ENCODE measurements around the gene PDE9A. TPM values are rescaled to one million over a fixed set of nuclear protein-coding genes. Genes with fewer than 3 reads are reported as not detected.

PDE9A gene
- total RNA-seq, 1 donor from 2014 or later, result 31.4 TPM

DNA sequence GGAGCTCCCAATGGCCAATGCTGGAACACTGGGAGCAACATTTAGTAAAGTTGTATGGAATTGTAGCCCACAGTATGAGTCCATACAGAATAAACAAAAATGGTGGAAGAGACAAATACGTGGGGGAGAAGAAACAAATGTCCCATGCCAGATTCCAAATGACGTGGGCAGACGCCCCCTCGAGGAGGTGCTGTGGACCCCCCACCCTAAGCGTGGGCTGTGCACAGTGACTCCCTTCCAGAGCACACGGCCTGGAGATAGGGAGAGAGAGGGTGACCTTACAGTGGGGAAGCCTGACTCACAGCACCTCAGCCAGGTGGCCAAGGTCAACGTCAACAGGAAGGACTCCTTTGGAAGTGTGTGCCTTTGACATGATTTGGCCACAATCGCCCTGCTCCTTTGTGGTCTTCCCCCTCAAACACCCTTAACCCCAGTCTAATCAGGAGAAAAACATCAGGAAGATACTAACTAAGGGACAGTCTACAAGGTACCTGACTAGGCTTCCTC, 13.7 kb upstream of the PDE9A start:
- no peak overlapping the region for H3K4me3 Mint-ChIP-seq
- no peaks in the 10 kb centered on the region for H3K9me3 Mint-ChIP-seq
- H3K27me3 Mint-ChIP-seq (ENCODE audit: low read depth), result no peaks in the 10 kb centered on the region
- no peaks in the 10 kb centered on the region for H3K36me3 Mint-ChIP-seq (ENCODE audit: low read depth)
- DNase-seq (ENCODE audit: low read depth, low spot score), result no peak
- H3K4me1 Mint-ChIP-seq, result peaks cover 36% of the 10 kb centered on the region
- H3K27ac Mint-ChIP-seq (ENCODE audit: unreplicated experiment), result no peak overlapping the region
- TF ChIP-seq, protein P1, sequence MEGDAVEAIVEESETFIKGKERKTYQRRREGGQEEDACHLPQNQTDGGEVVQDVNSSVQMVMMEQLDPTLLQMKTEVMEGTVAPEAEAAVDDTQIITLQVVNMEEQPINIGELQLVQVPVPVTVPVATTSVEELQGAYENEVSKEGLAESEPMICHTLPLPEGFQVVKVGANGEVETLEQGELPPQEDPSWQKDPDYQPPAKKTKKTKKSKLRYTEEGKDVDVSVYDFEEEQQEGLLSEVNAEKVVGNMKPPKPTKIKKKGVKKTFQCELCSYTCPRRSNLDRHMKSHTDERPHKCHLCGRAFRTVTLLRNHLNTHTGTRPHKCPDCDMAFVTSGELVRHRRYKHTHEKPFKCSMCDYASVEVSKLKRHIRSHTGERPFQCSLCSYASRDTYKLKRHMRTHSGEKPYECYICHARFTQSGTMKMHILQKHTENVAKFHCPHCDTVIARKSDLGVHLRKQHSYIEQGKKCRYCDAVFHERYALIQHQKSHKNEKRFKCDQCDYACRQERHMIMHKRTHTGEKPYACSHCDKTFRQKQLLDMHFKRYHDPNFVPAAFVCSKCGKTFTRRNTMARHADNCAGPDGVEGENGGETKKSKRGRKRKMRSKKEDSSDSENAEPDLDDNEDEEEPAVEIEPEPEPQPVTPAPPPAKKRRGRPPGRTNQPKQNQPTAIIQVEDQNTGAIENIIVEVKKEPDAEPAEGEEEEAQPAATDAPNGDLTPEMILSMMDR (conservative IDR thresholded peaks at IDR 0.05), result no peak

DNA sequence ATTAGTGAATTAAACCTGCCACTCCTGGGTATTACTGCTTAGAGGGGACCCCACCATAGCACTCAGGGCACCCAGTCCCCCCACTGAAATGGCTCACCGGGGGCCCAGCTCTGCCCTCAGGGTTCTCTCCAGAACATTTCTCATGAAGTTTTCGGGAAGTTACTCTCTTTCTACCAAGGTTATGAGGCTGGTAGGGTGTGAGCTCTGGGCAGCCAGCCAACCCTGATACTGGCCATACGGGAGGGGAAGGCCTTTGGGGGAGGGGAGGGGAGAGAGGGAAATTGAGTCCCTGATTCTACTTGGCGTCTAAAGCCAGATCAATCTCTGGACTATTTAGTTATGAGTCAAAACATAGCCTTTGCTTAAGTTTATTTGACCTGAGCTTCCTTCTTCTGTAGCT, 12.9 kb upstream of the PDE9A start:
- no peak for DNase-seq (ENCODE audit: low read depth, low spot score)
- Mint-ChIP-seq H3K9me3 (no peaks in the 10 kb centered on the region), H3K4me3 (no peak overlapping the region), H3K4me1 (peaks cover 39% of the 10 kb centered on the region), H3K36me3 (ENCODE audit: low read depth) (no peaks in the 10 kb centered on the region), H3K27ac (ENCODE audit: unreplicated experiment) (no peak overlapping the region), H3K27me3 (ENCODE audit: low read depth) (no peaks in the 10 kb centered on the region)
- TF ChIP-seq, protein P1 (conservative IDR thresholded peaks at IDR 0.05), result no peak

DNA sequence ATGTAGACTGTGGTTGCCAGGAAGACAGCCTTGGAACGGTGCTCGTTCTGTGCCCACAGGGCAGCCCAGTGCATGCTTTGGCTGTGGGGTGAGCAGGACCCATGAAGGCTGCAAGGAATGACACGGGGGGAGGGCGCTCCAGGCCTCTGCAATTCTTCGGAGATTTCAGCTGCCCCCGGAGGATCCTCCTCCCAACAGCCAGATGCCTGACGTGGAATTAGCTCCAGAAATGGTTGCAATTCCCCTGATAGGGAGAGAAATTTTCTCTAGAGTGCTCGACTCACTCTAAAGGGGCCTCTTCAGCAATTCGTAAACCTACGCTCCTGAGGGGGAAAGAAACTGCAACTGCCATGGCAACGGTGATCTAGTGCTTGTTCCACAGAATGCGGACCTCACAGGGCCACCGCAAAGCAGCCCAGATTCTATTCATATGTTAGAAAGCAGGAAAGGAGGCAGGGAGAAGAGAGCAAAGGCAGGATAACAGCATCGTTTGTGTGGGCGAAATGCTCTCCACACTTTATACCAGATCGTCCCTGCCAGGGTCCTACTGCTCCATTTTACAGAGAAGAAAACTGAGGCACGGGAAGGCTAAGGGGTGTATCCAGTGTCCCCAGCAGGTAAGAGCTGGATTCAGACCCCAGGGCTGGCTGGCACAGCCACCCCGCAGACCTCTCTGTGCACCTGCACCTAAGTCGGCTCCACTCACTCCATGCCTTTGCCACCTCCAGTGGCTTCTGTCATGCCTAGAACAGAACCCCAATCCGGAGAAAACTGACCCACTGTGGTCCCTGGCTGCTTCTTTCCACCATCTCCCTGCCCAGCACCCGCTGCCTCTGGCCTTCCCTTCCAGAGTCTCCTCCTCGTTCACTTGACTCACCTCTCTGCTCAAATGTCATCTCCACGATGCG, 11.9 kb upstream of the PDE9A start:
- no peaks in the 10 kb centered on the region for H3K9me3 Mint-ChIP-seq
- H3K27me3 Mint-ChIP-seq (ENCODE audit: low read depth), result no peaks in the 10 kb centered on the region
- H3K4me1 Mint-ChIP-seq, result peaks cover 42% of the 10 kb centered on the region
- TF ChIP-seq, protein P1 (conservative IDR thresholded peaks at IDR 0.05), result no peak
- no peak overlapping the region for H3K27ac Mint-ChIP-seq (ENCODE audit: unreplicated experiment)
- H3K4me3 Mint-ChIP-seq, result peak overlapping the region; percentile 11
- no peaks in the 10 kb centered on the region for H3K36me3 Mint-ChIP-seq (ENCODE audit: low read depth)
- DNase-seq (ENCODE audit: low read depth, low spot score), result no peak

DNA sequence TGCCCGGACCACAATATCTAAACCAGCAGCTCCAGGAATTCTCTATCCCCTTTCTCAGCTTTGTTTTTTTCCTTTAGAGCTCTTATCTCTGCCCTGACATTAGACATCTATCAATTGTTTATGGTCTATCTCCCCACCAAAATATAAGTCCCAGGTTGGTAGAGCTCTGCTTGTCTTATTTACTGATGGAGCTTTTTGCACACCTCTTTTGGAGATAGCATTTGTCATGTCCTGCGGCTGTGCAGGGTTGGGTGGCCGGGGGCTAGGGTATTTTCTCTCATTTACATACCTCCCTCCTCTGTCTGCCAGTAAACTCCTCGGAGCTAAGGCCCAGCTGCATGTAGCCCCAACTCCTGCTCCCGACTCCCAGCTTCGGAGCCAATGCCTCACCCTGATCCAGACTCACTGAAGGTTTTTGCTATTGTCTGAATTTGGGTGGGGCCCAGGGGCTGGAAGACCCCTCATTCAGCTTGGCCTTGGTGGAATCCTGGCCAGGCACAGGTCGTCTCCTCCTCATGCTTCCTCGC, 11.1 kb upstream of the PDE9A start:
- TF ChIP-seq, protein P1 (conservative IDR thresholded peaks at IDR 0.05), result no peak
- no peak for DNase-seq (ENCODE audit: low read depth, low spot score)
- Mint-ChIP-seq H3K27ac (ENCODE audit: unreplicated experiment) (no peak overlapping the region), H3K36me3 (ENCODE audit: low read depth) (no peaks in the 10 kb centered on the region), H3K9me3 (no peaks in the 10 kb centered on the region), H3K4me3 (no peak overlapping the region), H3K4me1 (peaks cover 39% of the 10 kb centered on the region), H3K27me3 (ENCODE audit: low read depth) (no peaks in the 10 kb centered on the region)

DNA sequence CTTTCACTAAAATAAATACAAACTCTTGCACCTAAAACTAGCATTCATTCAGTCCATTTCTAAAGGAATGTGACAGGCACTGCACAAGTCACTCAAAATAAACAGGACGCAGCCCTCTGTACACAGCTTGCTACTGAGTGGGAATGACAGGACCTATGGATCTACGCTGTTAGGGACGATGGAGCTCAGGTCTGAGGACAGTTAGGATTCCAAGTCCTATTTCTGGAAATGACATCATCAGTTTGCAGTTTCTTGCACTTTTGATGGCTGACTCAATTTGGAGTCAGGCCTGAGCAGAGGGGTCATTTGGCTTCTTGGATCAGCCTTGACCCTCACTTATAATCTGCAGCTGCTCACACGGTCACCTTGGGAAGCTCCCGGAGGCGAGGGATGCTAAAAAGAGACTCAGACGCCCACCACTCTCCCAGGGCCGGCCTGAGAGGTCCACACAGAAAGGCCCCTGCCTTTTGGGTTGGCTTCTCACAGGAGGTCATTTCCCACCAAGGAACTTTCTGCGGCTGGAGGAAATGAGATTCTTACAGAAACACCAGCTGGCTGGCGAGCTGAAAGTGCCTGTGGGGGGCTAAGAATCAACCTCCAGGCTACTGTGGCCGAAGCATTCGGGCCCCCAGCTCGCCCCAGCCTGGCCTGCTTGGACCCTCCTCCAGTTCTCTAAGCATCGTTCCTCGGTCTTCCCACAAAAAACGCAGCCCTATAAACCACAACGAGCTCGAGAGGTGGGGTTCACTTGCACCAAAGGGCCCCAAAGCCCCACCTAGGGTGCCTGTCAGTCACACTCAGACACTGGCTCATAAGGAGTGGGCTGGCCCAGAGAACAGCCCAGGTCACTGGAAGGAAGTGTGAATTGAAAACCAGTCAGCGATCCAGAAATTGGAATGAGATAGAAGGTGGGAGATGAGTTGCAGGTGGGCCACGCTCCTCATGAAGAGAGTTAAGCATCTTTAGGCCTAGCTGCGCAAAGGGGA, 8.9 kb upstream of the PDE9A start:
- TF ChIP-seq, protein P1 (conservative IDR thresholded peaks at IDR 0.05), result no peak
- Mint-ChIP-seq H3K4me1 (peaks cover 34% of the 10 kb centered on the region), H3K9me3 (no peaks in the 10 kb centered on the region), H3K27me3 (ENCODE audit: low read depth) (no peaks in the 10 kb centered on the region), H3K27ac (ENCODE audit: unreplicated experiment) (no peak overlapping the region), H3K36me3 (ENCODE audit: low read depth) (no peaks in the 10 kb centered on the region), H3K4me3 (peak overlapping the region; percentile 13)
- no peak for DNase-seq (ENCODE audit: low read depth, low spot score)

Measured in neural crest cell (in vitro differentiated cells).